Esophagus squamous epithelium (tissue), 4 donors: ENCODE data around the gene MYRFL.

Experiments
- CTCF ChIP-seq, 6 experiments: fragments of 450-650 bp in 4 of 6; fragments of 200-600 bp in 2 of 6; sonication (generic) in 2 of 6; IDR thresholded peaks; one replicate each; pipeline ENCODE4 v1.5.1; 2016 to 2019; ENCODE audit warnings: antibody characterized with exemption in 6 of 6, mild to moderate bottlenecking in 4 of 6, moderate library complexity in 4 of 6
- POLR2A ChIP-seq, 4 donors: fragments of 450-650 bp; IDR thresholded peaks; one replicate each; pipeline ENCODE4 v1.6.1; 2017; ENCODE audit warnings: antibody characterized with exemption in 4 of 4, mild to moderate bottlenecking in 4 of 4, moderate library complexity in 3 of 4

- TF ChIP-seq CTCF (IDR thresholded peaks at IDR 0.05) (no peak), POLR2A (IDR thresholded peaks at IDR 0.05) (no peak)
Measured at GRCh38 chr12:69881771-69882170, 56.7 kb downstream of the MYRFL start.
